ENCODE data around the gene MEF2C. TPM values are rescaled to one million over a fixed set of nuclear protein-coding genes. Genes with fewer than 3 reads are reported as not detected.

The MEF2C gene
- polyA plus RNA-seq, 2 donors = 1.6 to 1.7 TPM

DNA sequence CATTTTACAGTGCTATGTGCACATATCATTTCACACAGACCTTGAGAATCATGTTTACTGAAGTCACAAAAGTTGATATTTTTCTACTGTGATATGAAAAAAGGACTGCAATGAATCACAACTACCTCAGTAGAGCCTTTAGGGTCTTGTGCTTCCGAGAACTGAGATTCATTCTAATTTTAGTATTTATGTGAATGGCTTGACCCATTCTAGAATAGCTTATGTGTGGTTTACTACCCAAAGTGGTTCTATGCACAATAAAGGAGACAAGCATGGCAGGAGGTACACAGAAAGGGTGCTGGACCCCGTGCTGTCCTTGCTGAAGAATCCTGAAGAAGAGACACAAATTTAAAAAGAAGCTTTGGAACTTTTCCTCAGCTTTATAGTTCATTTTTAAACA lies 28.2 kb downstream of the MEF2C start:
- Histone ChIP-seq H3K4me3 (ENCODE audit: low read depth in 1 of 2, low read length in 2 of 2) (no peak overlapping the region), H3K36me3 (ENCODE audit: control insufficient read depth in 2 of 2, insufficient read depth in 2 of 2, low read length in 1 of 2) (no peaks in the 10 kb centered on the region), H3K27ac (ENCODE audit: low read depth in 2 of 2, low read length in 1 of 2) (no peak overlapping the region), H3K27me3 (ENCODE audit: control insufficient read depth in 1 of 2, insufficient read depth in 2 of 2, low read length in 2 of 2) (no peaks in the 10 kb centered on the region), H3K4me1 (ENCODE audit: control insufficient read depth in 2 of 2, insufficient read depth in 2 of 2, low read length in 1 of 2) (no peaks in the 10 kb centered on the region), H3K9me3 (ENCODE audit: control insufficient read depth in 2 of 2, insufficient read depth in 1 of 2, low read depth in 1 of 2, low read length in 1 of 2) (no peaks in the 10 kb centered on the region)
- 76 to 80% methylated on average over 2 of the region's 2 CpGs for WGBS, 2 donors

- 38 to 55% methylated on average over 1 of the region's 1 CpG for WGBS, 2 donors
- H3K27me3 ChIP-seq (ENCODE audit: control insufficient read depth in 1 of 2, insufficient read depth in 2 of 2, low read length in 2 of 2) = no peaks in the 10 kb centered on the region
- no peaks in the 10 kb centered on the region for H3K9me3 ChIP-seq (ENCODE audit: control insufficient read depth in 2 of 2, insufficient read depth in 1 of 2, low read depth in 1 of 2, low read length in 1 of 2)
Observed at GRCh38 chr5:88847420-88847819, 35.6 kb downstream of the MEF2C start.

DNA sequence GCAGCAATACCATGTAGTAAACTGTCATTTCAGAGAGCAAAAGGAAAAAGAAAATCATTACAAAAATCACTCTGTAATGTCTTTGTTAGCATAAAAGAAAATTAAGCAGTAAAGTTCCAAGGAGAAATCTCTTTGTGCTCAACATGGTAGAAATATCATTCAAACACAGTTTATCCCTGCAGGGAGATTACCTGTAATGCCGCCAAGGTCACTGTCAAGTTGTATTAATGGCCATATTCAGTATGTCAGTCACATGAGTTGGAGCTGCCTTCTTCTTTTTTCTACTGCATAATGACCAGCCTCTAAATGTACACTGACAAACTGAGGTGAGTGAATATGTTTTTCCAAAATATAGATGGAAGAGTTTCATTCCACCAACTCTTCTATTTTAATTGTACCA lies 36.5 kb downstream of the MEF2C start:
- H3K27ac ChIP-seq (ENCODE audit: low read depth in 2 of 2, low read length in 1 of 2) = no peak overlapping the region
- 91 to 92% methylated on average over 1 of the region's 1 CpG for WGBS, 2 donors
- no peaks in the 10 kb centered on the region for H3K36me3 ChIP-seq (ENCODE audit: control insufficient read depth in 2 of 2, insufficient read depth in 2 of 2, low read length in 1 of 2)
- H3K4me3 ChIP-seq (ENCODE audit: low read depth in 1 of 2, low read length in 2 of 2) = no peak overlapping the region
- H3K27me3 ChIP-seq (ENCODE audit: control insufficient read depth in 1 of 2, insufficient read depth in 2 of 2, low read length in 2 of 2) = no peaks in the 10 kb centered on the region
- no peaks in the 10 kb centered on the region for H3K4me1 ChIP-seq (ENCODE audit: control insufficient read depth in 2 of 2, insufficient read depth in 2 of 2, low read length in 1 of 2)
- no peaks in the 10 kb centered on the region for H3K9me3 ChIP-seq (ENCODE audit: control insufficient read depth in 2 of 2, insufficient read depth in 1 of 2, low read depth in 1 of 2, low read length in 1 of 2)

More at GRCh38 chr5:88847420-88847819, 35.6 kb downstream of the MEF2C start:
- Histone ChIP-seq H3K4me3 (ENCODE audit: low read depth in 1 of 2, low read length in 2 of 2) (no peak overlapping the region), H3K27ac (ENCODE audit: low read depth in 2 of 2, low read length in 1 of 2) (no peak overlapping the region), H3K36me3 (ENCODE audit: control insufficient read depth in 2 of 2, insufficient read depth in 2 of 2, low read length in 1 of 2) (no peaks in the 10 kb centered on the region), H3K4me1 (ENCODE audit: control insufficient read depth in 2 of 2, insufficient read depth in 2 of 2, low read length in 1 of 2) (no peaks in the 10 kb centered on the region)

DNA sequence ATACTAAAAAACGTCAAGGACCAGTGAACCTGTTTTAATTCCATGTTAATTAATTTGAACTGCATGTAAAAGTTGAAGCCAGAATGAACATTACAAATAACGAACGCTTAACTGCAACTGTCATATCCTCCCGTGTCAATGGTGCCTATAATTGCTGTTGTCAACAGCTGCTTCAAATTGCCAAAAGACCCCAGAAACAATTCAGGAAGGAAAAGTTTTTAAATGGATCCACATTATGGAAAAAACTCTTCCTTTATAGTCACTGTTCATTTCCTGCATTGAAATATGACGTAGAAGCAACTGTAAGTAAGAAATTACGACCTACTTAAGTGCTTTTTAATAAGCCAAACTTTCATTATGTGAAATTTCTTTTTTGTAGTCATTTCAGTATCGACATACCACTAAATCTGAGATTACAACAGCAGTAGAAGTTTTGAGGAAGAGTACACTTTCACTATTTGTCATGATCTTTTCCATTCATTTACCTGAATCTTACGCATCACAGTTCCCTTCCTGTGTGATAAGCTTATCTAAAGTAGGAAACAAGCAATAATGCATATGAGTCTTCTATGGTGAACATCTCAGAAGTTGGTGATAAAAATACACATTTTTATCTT lies 37.8 kb downstream of the MEF2C start:
- Histone ChIP-seq H3K27ac (ENCODE audit: low read depth in 2 of 2, low read length in 1 of 2) (no peak overlapping the region), H3K9me3 (ENCODE audit: control insufficient read depth in 2 of 2, insufficient read depth in 1 of 2, low read depth in 1 of 2, low read length in 1 of 2) (no peaks in the 10 kb centered on the region), H3K4me3 (ENCODE audit: low read depth in 1 of 2, low read length in 2 of 2) (no peak overlapping the region), H3K27me3 (ENCODE audit: control insufficient read depth in 1 of 2, insufficient read depth in 2 of 2, low read length in 2 of 2) (no peaks in the 10 kb centered on the region), H3K36me3 (ENCODE audit: control insufficient read depth in 2 of 2, insufficient read depth in 2 of 2, low read length in 1 of 2) (no peaks in the 10 kb centered on the region), H3K4me1 (ENCODE audit: control insufficient read depth in 2 of 2, insufficient read depth in 2 of 2, low read length in 1 of 2) (no peaks in the 10 kb centered on the region)
- WGBS, 2 donors = 63 to 65% methylated on average over 8 of the region's 8 CpGs

DNA sequence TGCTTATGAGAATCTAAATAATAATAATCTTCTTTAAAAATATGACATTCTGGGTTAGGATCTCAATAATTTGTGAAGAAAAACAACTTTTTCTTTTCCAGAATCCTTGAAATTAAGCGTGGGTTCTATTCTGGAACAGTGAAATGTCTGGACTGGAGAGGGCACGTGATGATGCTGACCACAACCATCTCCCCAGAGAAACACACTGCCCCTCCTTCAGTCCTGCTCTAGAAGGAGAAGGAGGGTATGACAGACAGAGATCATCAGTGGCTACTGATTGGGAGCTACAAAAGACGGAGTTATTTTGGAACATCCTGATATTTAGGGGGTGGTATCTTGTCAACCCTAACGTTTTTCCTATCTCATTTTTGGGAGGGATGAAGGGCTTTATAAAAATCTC lies 40.2 kb downstream of the MEF2C start:
- no peak overlapping the region for H3K4me3 ChIP-seq (ENCODE audit: low read depth in 1 of 2, low read length in 2 of 2)
- H3K36me3 ChIP-seq (ENCODE audit: control insufficient read depth in 2 of 2, insufficient read depth in 2 of 2, low read length in 1 of 2) = no peaks in the 10 kb centered on the region
- no peaks in the 10 kb centered on the region for H3K27me3 ChIP-seq (ENCODE audit: control insufficient read depth in 1 of 2, insufficient read depth in 2 of 2, low read length in 2 of 2)
- no peak overlapping the region for H3K27ac ChIP-seq (ENCODE audit: low read depth in 2 of 2, low read length in 1 of 2)
- WGBS, 2 donors = 65 to 74% methylated on average over 4 of the region's 4 CpGs
- no peaks in the 10 kb centered on the region for H3K9me3 ChIP-seq (ENCODE audit: control insufficient read depth in 2 of 2, insufficient read depth in 1 of 2, low read depth in 1 of 2, low read length in 1 of 2)
- H3K4me1 ChIP-seq (ENCODE audit: control insufficient read depth in 2 of 2, insufficient read depth in 2 of 2, low read length in 1 of 2) = no peaks in the 10 kb centered on the region

DNA sequence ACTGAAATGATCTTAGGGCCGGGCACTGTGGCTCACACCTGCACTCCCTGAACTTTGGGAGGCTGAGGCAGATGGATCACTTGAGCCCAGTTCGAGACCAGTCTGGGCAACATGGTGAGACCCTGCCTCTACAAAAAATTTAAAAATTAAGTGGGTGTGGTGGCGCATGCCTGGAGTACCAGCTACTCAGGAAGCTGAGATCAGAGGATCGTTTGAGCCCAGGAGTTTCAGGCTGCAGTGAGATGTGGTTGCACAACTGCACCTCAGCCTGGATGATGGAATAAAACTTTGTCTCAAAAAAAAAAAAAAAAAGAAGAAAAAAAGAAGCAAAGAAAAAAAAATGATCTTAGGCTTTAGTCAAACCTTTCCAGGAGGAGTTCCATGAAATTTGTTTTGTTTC lies 41.8 kb downstream of the MEF2C start:
- H3K9me3 ChIP-seq (ENCODE audit: control insufficient read depth in 2 of 2, insufficient read depth in 1 of 2, low read depth in 1 of 2, low read length in 1 of 2) = no peaks in the 10 kb centered on the region
- H3K36me3 ChIP-seq (ENCODE audit: control insufficient read depth in 2 of 2, insufficient read depth in 2 of 2, low read length in 1 of 2) = no peaks in the 10 kb centered on the region
- no peaks in the 10 kb centered on the region for H3K27me3 ChIP-seq (ENCODE audit: control insufficient read depth in 1 of 2, insufficient read depth in 2 of 2, low read length in 2 of 2)
- 72 to 73% methylated on average over 4 of the region's 4 CpGs for WGBS, 2 donors
- no peak overlapping the region for H3K4me3 ChIP-seq (ENCODE audit: low read depth in 1 of 2, low read length in 2 of 2)
- no peak overlapping the region for H3K27ac ChIP-seq (ENCODE audit: low read depth in 2 of 2, low read length in 1 of 2)
- H3K4me1 ChIP-seq (ENCODE audit: control insufficient read depth in 2 of 2, insufficient read depth in 2 of 2, low read length in 1 of 2) = no peaks in the 10 kb centered on the region

GRCh38 chr5:88840495-88840894 lies 42.5 kb downstream of the MEF2C start:
- Histone ChIP-seq H3K4me3 (ENCODE audit: low read depth in 1 of 2, low read length in 2 of 2) (no peak overlapping the region), H3K36me3 (ENCODE audit: control insufficient read depth in 2 of 2, insufficient read depth in 2 of 2, low read length in 1 of 2) (no peaks in the 10 kb centered on the region), H3K27me3 (ENCODE audit: control insufficient read depth in 1 of 2, insufficient read depth in 2 of 2, low read length in 2 of 2) (no peaks in the 10 kb centered on the region), H3K27ac (ENCODE audit: low read depth in 2 of 2, low read length in 1 of 2) (no peak overlapping the region), H3K9me3 (ENCODE audit: control insufficient read depth in 2 of 2, insufficient read depth in 1 of 2, low read depth in 1 of 2, low read length in 1 of 2) (no peaks in the 10 kb centered on the region), H3K4me1 (ENCODE audit: control insufficient read depth in 2 of 2, insufficient read depth in 2 of 2, low read length in 1 of 2) (no peaks in the 10 kb centered on the region)

DNA sequence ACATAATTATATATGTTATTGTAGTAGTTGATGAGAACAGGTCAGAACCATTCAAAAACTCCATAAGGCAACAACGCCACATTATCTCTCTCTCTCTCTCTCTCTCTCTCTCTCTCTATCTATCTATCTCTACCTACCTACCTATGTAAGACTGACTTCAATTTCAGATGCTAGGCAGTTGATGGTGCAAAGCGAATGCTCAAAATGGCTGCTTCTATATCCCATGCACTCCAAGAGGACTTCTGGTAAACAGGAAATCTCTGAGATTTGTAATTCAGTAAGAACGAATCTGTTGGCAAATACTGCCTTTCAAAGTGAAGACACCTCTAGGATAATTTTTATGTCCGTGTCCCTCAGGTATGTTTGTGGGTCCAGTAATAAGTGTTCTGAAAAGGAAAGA lies 43.7 kb downstream of the MEF2C start:
- H3K4me1 ChIP-seq (ENCODE audit: control insufficient read depth in 2 of 2, insufficient read depth in 2 of 2, low read length in 1 of 2) = no peaks in the 10 kb centered on the region
- WGBS, 2 donors = 83 to 88% methylated on average over 4 of the region's 4 CpGs
- H3K4me3 ChIP-seq (ENCODE audit: low read depth in 1 of 2, low read length in 2 of 2) = no peak overlapping the region
- no peaks in the 10 kb centered on the region for H3K27me3 ChIP-seq (ENCODE audit: control insufficient read depth in 1 of 2, insufficient read depth in 2 of 2, low read length in 2 of 2)
- H3K9me3 ChIP-seq (ENCODE audit: control insufficient read depth in 2 of 2, insufficient read depth in 1 of 2, low read depth in 1 of 2, low read length in 1 of 2) = no peaks in the 10 kb centered on the region
- no peak overlapping the region for H3K27ac ChIP-seq (ENCODE audit: low read depth in 2 of 2, low read length in 1 of 2)
- no peaks in the 10 kb centered on the region for H3K36me3 ChIP-seq (ENCODE audit: control insufficient read depth in 2 of 2, insufficient read depth in 2 of 2, low read length in 1 of 2)

GRCh38 chr5:88838500-88838899 lies 44.5 kb downstream of the MEF2C start:
- no peaks in the 10 kb centered on the region for H3K36me3 ChIP-seq (ENCODE audit: control insufficient read depth in 2 of 2, insufficient read depth in 2 of 2, low read length in 1 of 2)
- H3K9me3 ChIP-seq (ENCODE audit: control insufficient read depth in 2 of 2, insufficient read depth in 1 of 2, low read depth in 1 of 2, low read length in 1 of 2) = no peaks in the 10 kb centered on the region
- no peak overlapping the region for H3K4me3 ChIP-seq (ENCODE audit: low read depth in 1 of 2, low read length in 2 of 2)
- H3K27me3 ChIP-seq (ENCODE audit: control insufficient read depth in 1 of 2, insufficient read depth in 2 of 2, low read length in 2 of 2) = no peaks in the 10 kb centered on the region
- 38 to 60% methylated on average over 1 of the region's 1 CpG for WGBS, 2 donors
- H3K27ac ChIP-seq (ENCODE audit: low read depth in 2 of 2, low read length in 1 of 2) = no peak overlapping the region
- H3K4me1 ChIP-seq (ENCODE audit: control insufficient read depth in 2 of 2, insufficient read depth in 2 of 2, low read length in 1 of 2) = no peaks in the 10 kb centered on the region

DNA sequence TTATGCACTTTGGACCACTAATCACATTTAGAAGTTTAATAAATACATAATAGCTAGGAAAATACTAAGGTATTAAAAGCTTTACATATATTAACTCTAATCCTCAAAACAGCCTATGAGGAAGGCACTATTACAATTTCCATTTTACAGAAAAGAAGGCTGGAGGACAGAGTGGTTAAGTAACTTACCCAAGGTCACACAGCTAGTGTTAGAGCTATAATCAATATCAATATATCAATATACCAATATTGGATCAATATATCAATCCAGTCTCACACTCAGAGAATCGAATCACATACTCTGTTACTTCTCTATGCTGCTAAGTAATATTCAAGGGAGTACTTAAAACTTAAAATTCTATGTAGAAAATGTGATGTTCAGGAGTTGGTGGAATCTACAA lies 45.2 kb downstream of the MEF2C start:
- Histone ChIP-seq H3K27me3 (ENCODE audit: control insufficient read depth in 1 of 2, insufficient read depth in 2 of 2, low read length in 2 of 2) (no peaks in the 10 kb centered on the region), H3K9me3 (ENCODE audit: control insufficient read depth in 2 of 2, insufficient read depth in 1 of 2, low read depth in 1 of 2, low read length in 1 of 2) (no peaks in the 10 kb centered on the region), H3K36me3 (ENCODE audit: control insufficient read depth in 2 of 2, insufficient read depth in 2 of 2, low read length in 1 of 2) (no peaks in the 10 kb centered on the region), H3K27ac (ENCODE audit: low read depth in 2 of 2, low read length in 1 of 2) (no peak overlapping the region), H3K4me1 (ENCODE audit: control insufficient read depth in 2 of 2, insufficient read depth in 2 of 2, low read length in 1 of 2) (no peaks in the 10 kb centered on the region), H3K4me3 (ENCODE audit: low read depth in 1 of 2, low read length in 2 of 2) (no peak overlapping the region)
- 73 to 80% methylated on average over 1 of the region's 1 CpG for WGBS, 2 donors
